B cell (primary cell): Measurements from ENCODE around the gene STN1.

Experiments used
- CTCF ChIP-seq: fragments of 200-600 bp; IDR thresholded peaks from one replicate; pipeline ENCODE4 v1.8.0; 2022; ENCODE audit warnings: antibody characterized with exemption, mild to moderate bottlenecking
- EZH2 ChIP-seq: IDR thresholded peaks from 2 replicates; pipeline ENCODE4 v1.6.1; 2012; ENCODE audit warnings: borderline replicate concordance, low read depth, mild to moderate bottlenecking, moderate library complexity, low read length; ENCODE audit not compliant: insufficient read depth, poor library complexity, severe bottlenecking

GRCh38 chr10:103947799-103948516 lies 30.0 kb upstream of the STN1 start:
- TF ChIP-seq CTCF (no peak), EZH2 (no peak)
